Smooth muscle cell of the brain vasculature (primary cell): Measurements from ENCODE around the gene MCTP2.

ENCODE experiments used
- DNase-seq: peaks from one replicate; pipeline ENCODE4 v3.0.0-alpha.2; 2012; ENCODE audit warnings: low read depth, low spot score

Gene MCTP2

DNA sequence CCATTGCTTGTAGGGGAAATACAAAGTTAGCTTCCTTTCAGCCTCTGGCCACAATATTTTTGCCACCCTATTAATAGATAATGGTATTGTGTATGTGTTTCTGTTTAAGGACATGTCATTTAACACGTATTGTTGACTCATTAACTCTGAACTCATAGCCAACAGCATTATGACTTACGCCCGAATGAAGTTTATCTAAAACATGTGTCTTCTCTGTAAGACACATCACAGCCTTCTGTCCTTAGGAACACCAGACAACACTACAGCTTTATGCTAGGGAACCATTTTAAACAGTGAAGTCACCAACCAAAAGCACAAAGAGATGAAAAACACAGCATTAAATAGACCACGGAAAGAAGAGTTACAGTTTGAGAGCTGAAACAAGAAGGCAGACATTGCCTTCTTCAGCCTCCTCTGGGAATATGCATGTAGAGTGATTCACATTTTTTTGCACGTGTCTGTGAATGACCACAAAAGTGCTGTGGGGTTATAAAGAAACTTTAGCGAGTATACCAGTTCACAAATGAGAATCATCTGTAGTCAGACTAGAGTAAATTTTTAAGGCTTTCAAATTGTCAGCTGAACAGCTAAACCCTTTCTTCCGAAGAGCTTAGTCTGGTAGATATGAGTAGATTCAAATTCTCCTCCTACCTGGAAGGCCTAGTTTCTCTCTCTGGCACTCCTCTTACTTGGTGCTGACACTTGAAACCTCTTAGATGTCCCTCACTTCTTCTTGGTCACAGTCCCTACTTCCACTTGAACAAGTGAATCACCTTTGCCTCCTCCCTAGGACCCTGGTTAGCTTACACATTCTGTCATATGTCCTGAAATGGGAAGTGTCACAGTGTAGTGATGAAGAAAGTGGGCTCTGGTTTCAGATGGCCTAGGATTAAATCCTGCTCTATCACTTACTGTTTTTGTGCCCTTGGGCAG lies 32.2 kb downstream of the MCTP2 start:
- DNase-seq, result no peak

DNA sequence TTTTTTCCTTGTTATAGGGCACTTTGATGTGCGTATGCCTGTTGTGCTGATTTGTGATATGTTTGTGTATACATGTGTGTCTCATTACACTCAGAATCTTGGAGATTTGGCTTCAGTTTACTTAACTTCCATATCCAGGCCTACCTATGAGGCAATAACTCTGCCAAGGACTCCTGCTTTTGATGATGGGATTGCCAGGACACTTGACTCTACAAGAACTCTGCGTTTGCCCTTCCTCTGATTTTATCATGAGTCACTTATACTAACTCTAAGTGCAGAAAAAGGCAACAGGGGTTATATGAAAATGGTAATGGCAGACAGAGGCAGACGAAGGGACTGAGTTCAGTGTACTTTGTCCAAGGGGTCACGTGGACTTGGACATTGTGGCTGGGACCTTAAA lies 33.6 kb downstream of the MCTP2 start:
- no peak for DNase-seq

DNA sequence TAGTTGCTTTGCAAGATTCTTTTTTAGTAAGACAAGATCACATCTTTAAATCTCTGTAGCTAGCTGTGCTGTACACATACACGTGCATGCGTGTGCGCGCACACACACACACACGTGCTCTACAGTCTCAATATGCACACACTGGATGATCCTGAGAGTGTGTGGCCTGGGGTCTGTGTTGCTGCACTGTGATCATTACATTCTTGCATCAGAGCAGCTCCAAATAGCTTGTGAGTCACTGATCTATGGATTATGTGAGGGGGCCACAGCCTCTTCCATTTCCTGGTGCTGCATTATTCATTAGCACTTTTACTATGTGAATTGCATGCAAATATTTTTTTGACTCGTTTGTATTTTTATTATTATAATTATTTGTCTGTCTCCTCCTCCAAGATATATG lies 34.6 kb downstream of the MCTP2 start:
- DNase-seq, result no peak

DNA sequence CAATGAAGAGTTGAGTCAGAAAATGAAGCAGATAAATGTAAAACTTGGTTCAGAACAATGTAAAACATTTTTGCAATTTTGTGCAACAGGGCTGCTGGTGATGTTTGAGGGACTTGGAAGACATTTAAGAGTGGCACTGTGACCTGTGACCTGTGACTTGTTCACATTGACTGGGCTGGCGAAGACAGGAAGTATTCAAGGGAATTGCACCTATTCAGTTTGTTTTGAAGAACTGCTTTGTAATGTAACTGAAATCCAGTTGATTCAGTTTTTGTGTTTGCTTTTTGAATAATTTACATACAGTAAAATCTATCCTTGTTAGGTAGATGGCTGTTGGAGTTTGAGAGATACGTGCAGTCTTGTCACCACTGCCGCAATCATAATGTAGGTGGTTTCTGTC lies 35.4 kb downstream of the MCTP2 start:
- DNase-seq, result no peak

DNA sequence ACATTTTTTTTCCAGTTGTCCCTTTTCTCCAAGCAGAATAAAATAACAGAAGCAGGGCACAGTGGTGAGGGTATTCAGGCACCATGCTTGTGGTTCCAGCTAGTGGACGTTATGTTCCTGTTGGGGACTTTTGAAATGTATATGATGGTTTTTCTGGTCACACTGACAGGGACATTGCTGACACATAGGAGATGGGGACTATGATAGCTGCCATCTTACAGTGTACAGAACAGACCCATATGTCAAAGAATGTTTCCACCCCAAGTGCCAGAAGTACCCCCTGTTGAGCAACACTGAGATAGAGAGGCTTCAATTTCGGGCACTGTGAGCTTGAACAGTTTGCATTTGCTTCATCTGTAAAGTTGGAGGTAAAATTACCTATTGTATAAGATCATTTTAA lies 38.6 kb downstream of the MCTP2 start:
- no peak for DNase-seq

DNA sequence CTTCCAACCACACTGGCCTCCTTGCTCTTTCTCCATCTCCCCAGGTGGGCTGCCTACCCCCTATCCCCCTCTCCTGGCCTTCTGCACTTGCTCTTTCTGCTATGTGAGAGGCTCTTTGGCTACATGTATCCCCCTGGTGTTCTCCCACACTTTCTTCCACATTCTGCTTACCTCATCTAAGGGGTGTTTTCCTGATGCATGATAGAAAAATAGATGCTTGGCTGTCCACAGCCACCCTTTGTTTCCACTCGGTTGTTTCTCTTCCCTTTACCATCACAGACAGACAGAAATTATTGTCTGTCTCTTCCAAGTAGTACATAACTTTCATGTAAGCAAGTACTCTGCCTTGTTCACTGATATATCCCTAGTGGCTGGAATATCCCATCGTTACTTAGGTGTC lies 39.2 kb downstream of the MCTP2 start:
- no peak for DNase-seq

DNA sequence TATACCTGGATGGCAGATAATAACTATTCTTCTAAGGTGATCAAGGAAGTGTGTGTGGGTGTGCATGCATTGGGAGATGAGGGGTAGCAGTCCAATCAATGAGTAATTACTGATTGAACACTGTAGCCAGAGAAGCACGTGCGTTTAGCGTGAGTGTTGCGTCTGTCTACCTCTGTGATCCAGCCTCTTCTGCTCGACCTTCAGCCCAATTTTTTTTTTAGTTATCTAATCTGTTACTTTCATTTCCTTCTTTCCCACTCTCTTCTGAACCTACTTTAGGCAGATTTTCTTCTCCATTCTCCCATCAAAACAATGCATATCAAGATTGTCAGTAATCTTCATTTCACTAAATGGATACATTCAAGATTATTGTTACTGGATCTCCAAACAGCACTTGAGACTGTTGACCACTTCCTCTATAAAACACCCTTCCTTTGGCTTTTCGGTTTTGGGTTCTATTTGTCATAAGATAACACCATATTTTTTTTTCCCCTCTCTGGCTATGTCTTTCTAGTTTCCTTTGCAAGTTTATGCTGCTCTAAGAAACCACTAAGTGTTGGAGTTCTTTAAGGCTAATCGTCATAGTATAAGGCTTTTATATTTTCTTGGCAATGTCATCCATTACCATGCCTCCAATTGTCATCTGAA lies 41.0 kb downstream of the MCTP2 start:
- DNase-seq, result no peak

DNA sequence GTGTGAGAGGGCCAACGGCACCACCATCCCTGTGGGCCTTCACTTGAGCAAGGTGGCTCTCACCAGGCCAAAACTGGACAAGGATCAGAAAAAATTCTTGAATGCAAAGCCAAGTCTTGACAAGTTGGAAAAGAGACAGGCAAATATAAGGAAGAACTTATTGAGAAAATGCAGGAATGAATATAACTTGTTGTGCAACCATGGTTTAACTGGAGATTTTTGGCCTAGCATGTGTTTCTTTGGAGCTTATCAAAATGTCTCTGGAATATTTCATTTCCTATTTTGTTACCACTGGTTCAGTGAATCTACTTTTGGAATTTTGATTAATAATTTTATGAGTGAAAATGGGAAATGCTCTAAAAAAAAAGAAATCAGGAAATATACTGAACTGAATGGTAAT lies 42.5 kb downstream of the MCTP2 start:
- no peak for DNase-seq

DNA sequence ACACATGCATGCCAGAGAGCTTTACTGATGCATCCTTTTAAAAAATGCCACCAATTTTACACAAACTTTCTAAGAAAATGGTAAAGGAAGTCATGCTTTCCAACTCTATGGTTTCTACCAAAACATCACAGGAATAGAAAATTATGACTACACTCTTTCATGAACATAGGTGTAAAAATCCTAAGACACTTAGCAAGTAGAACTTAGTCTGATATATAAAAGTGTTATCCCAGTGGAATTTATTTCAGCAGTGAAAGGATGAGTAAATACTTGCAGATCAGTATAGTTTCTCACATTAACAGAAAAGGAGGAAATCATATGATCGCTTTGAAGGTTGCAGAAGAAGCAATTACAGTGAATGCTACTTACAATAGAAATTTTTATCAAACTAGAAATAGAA lies 43.4 kb downstream of the MCTP2 start:
- DNase-seq, result no peak

DNA sequence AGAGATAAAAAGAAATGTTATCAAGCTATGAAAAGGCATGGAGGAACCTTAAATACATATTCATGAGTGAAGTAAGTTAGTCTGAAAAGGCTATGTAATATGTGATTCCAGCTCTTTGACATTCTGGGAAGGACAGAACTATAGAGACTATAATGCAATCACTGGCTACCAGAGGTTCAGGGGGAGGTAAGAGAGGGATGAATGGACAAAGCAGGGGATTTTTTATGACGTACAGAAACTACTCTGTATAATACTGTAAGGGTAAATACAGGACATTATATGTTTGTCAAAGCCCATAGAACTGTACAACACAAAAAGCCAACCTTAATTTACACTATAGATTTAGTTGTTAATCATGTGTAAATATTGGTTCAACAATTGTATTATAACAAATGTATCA lies 46.1 kb downstream of the MCTP2 start:
- DNase-seq, result no peak

DNA sequence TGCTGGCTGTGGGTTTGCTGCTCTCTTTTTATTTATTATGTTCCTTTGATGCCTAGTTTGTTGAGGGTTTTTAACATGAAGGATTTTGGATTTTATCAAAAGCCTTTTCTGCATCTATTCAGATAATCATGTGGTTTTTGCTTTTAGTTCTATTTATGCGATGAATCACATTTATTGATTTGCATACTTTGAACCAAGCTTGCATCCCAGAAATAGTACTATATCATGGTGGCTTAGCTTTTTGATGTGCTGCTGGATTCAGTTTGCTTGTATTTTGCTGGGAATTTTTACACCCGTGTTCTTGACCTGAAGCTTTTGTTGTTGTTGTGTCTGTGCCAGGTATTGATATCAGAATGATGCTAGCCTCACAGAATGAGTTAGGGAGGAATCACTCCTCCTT lies 48.4 kb downstream of the MCTP2 start:
- DNase-seq, result no peak

DNA sequence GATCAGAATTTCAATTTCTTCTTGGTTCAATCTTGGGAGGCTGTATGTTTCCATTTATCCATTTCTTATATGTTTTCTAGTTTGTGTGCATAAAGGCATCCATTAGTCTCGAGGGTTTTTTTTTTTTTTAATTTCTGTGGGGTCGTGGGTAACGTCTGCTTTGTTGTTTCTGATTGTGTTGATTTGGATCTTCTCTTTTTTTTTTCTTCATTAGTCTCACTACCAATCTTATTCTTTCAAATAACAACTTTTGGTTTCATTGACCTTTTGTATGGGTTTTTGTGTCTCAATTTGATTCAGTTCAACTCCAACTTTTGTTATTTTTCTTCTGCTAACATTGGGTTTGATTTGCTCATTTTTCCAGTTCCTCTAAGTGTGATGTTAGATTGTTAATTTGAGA lies 48.9 kb downstream of the MCTP2 start:
- no peak for DNase-seq

DNA sequence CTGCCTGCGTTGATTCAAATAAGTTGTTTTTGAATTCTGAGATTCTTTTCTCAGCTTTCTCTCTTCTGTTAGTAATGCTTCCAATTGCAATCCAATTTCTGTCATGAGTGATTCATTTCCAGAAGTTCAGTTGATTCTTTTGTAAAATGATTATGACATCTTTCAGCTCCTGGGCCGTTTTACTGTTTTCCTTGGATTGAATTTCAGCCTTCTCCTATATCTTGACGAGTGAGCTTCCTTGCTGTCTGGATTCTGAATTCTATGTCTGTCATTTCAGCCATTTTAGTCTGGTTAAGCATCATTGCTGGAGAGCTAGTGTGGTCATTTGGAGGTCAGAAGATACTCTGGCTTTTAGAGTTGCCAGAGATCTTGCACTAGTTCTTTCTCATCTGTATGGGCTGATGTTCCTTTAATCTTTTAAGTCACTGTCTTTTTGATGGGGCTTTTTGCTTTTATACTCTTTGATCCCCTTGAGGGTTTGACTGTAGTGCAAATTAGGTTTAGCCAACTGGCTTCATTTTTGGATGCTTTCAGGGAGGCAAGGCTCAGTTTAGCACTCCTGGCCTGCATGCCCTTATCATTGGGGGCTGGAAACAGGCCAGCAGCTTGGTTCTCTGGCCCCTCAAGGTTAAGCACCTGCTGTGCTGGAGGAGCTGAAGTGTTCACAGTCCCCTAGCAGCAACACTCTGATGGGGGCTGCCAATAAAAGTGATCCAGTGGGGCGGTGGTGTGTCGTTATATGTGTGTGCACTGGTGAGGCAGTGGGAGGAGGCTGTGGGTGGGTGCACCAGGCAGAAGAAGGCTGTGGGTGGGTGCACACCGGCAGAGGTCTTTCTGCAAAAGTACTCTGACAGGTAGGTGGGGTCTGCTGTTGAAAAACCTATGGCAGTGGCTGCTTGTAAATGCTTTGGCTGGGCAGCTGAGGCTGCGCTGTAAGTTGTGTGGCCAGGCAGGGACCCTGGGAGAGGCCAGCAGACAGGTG lies 51.2 kb downstream of the MCTP2 start:
- DNase-seq, result peak; percentile 9

DNA sequence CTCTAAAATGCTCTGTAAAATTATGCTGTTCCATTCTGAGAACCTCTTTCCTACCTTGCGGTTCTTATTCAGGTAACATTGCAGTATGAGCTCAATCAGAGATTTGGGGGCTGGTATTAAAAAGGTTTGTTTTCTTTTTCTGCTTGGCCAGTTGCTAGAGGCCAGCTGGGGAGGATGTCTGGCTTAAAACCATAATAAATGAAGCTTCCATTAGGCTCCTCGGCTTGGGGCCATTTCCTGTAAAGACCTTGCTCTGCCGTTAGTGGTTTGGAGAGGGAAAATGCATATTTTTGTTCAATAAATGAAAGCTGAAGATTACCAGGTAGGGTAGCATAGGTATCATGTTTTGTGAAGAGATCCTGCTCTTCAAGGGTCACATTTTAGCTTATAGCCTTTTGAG lies 55.2 kb downstream of the MCTP2 start:
- DNase-seq, result no peak

DNA sequence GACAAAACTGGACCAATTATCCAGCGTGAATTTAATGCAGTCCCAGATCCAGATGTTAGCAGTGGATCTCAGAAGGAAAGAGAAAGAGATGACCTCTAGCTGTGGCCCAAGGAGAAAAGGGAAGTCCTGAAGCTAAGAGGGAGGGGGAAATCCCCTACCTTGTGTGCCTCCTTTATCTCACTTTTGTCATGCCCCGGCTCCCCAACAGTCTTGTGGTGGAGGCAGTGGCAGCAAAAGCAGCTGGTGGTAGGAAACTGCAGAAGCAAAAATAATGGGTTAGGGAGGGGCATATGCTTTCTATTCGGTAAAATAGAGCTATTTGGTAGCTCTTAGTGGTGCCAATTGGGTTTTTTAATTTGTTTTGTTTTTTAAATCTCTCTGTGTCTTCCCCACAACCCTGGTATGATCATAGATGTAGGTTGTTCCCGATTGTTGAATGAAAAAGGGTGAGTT lies 56.5 kb downstream of the MCTP2 start:
- no peak for DNase-seq

DNA sequence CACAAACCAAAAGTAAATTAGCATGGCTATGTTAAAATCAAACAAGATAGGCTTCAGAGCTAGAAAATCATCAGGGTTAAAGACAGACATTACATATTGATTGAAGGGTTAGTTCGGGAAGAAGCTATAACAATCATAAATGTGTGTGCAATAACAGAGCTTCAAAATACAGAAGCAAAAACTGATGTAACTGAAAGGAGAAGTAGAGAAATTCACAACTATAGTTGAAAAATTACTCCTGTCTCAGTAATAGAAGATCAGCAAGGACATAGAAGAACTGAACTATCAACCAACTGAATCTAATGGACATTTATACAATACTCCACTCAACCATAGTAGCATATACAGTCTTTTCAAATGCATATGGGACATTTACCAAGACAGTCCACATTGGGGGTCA lies 59.4 kb downstream of the MCTP2 start:
- no peak for DNase-seq

DNA sequence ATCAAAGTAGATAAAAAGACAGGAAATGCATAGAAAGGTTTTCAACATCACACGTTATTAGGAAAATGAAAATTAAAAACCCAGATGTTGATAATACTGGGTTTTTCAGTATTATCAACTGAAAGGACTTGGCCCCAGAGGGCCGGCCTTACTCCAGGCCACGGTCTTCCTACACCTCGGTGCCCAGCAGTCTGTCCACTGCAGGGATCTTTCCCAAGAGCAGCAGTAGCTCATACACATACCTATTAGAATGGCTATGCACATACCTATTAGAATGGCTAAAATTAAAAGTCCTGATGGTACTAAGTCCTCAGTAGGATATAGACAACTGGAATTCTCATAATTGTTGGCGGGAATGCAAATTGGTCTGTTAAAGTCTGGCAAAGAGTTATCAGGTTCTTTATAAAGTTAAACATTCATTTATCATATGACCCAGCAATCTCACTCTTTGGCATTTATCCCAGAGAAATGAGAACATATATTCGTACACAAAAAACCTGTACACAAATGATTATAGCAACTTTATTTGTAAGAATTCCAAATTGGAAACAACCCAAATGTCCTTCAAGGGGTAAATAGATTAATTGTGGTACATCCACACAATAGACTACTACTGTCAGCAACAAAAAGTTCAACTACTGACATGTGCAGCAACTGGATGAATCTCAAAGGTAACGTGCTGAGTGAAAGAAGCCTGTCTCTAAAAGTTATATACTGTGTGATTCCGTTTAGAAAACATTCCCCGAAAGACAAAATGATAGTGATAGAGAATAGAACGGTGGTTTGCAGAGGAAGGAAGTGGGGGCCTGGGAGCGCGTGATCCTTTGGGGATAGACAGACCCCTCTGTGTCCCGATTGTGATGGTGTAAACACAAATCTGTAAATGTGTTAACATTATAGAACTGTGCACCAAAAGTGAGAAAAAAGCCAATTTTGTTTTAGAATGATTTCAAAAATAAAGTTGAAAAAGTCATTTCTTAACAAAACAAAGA lies 62.3 kb downstream of the MCTP2 start:
- no peak for DNase-seq

DNA sequence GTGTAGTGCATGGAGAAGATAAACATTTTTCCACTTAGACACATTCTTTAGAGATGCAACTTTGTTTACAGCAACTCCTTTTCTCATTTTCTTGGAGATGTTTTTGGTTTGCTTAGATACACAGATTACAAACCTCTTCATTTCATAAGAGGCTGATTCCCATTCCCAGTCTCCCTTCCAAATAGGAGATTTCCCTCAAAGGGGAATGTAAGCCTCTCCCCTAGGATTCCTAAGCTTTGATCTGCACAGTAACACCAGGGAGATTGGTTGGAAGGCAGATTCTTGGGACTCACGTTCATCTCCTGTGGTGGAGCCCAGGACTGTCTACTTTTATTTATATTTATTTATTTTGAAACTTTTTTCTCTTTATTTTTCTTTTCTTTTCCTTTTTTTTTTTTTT lies 63.2 kb downstream of the MCTP2 start:
- DNase-seq, result no peak

DNA sequence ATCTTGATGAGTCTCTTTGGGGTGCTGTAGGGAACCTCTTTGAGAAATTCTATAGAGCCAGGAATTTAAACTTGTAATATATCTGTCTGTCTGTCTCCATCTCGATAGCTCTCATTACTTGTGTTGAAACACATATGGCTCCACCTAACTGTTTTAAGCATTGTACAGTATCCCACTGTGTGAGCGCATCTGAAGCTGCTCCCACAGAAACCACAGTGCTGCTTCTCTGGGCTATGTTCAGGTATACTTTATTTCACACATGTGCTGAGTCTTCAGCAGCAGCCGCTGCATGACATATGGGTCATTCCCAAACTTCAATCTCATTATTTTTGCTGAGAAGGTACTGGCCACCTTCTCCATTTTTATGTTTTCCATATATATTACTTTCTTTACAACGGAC lies 63.9 kb downstream of the MCTP2 start:
- DNase-seq, result no peak

DNA sequence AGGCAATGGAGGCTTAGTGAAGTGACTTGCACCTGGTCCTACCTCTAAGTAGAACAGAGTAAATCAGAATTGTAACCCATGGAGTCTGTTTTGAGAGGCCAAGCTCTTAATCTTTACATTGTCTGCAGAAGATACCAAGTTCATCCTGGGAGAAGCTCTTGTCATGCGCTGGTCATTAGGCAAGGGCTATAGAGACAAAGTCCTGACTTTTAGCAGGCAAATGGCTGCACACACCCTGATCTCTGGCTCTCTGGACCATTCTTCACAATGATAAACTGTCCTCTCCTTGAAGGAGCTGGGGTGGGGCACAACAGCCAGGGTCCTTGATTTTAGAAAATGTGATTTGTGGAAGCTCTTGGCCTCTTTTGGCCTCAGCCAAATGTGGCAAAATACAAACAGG lies 65.4 kb downstream of the MCTP2 start:
- no peak for DNase-seq

DNA sequence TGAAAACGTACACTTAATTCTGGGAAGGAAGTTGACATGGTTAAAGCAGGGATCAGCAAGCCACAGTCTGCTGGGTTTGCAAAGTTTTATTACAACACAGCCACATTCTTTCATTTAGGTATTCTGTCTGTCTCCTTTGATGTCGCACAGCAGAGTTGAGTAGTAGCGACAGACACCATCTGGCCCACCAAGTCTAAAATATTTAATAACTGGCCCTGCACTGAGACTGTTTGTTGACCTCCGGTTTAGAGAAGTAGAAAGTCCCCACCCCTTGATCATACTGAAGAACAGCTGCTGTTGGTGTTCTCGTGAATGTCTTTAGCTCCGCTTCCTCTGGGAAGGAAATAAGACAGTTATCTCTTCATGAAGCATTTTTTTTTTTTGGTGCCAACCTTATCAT lies 66.2 kb downstream of the MCTP2 start:
- no peak for DNase-seq
